Vagina (tissue), 2 donors: Measurements from ENCODE around the gene NMT1. TPM values are rescaled to one million over a fixed set of nuclear protein-coding genes. Genes with fewer than 3 reads are reported as not detected.

ENCODE experiments used
- DNase-seq, 2 donors: peaks; one replicate each; pipeline ENCODE4 v3.0.0-alpha.2; 2017; ENCODE audit errors: extremely low spot score in 2 of 2
- H3K27ac ChIP-seq: fragments of 200-600 bp; sonication (generic); one replicate; pipeline ENCODE4 v1.5.1; 2019
- H3K27me3 ChIP-seq: fragments of 200-600 bp; sonication (generic); one replicate; pipeline ENCODE4 v1.5.1; 2019
- H3K36me3 ChIP-seq, 2 donors: fragments of 200-600 bp; sonication (generic); one replicate each; pipeline ENCODE4 v1.5.1; 2017 to 2019
- H3K4me1 ChIP-seq: fragments of 200-600 bp; sonication (generic); one replicate; pipeline ENCODE4 v1.5.1; 2019
- H3K4me3 ChIP-seq, 2 donors: fragments of 200-600 bp; sonication (generic); 1 replicate in 1 of 2; 2 replicates in 1 of 2; pipeline ENCODE4 v1.5.1; 2016 to 2019
- H3K9me3 ChIP-seq: fragments of 200-600 bp; sonication (generic); one replicate; pipeline ENCODE4 v1.5.1; 2019
- CTCF ChIP-seq, 3 experiments: fragments of 450-650 bp in 2 of 3; fragments of 200-600 bp in 1 of 3; sonication (generic) in 1 of 3; IDR thresholded peaks; one replicate each; pipeline ENCODE4 v1.5.1; 2017 to 2019; ENCODE audit warnings: antibody characterized with exemption in 3 of 3, mild to moderate bottlenecking in 2 of 3, moderate library complexity in 2 of 3
- POLR2A ChIP-seq, 2 donors: fragments of 450-650 bp; IDR thresholded peaks; one replicate each; pipeline ENCODE4 v1.6.1; 2017; ENCODE audit warnings: antibody characterized with exemption in 2 of 2, mild to moderate bottlenecking in 2 of 2, moderate library complexity in 2 of 2
- POLR2AphosphoS5 ChIP-seq, 2 donors: sonication (generic); formaldehyde crosslinking; IDR thresholded peaks; one replicate each; pipeline ENCODE4 v1.9.0; 2017; ENCODE audit warnings: antibody characterized with exemption in 2 of 2, mild to moderate bottlenecking in 2 of 2, low read depth in 1 of 2; ENCODE audit not compliant: insufficient read depth in 1 of 2
- intact Hi-C: fragments of 100-400 bp; cut with DNase I; formaldehyde crosslinking; loops from one replicate; pipeline ENCODE4 v1.15.1; 2023
- total RNA-seq: library from RNA; depleted of rRNA; stranded (reverse); fragments of >200 nt; gene quantifications from one replicate; pipeline ENCODE4 v1.2.3, GENCODE V29; 2016

The NMT1 gene
- total RNA-seq, 1 donor from 2014 or later, result 49.4 TPM

DNA sequence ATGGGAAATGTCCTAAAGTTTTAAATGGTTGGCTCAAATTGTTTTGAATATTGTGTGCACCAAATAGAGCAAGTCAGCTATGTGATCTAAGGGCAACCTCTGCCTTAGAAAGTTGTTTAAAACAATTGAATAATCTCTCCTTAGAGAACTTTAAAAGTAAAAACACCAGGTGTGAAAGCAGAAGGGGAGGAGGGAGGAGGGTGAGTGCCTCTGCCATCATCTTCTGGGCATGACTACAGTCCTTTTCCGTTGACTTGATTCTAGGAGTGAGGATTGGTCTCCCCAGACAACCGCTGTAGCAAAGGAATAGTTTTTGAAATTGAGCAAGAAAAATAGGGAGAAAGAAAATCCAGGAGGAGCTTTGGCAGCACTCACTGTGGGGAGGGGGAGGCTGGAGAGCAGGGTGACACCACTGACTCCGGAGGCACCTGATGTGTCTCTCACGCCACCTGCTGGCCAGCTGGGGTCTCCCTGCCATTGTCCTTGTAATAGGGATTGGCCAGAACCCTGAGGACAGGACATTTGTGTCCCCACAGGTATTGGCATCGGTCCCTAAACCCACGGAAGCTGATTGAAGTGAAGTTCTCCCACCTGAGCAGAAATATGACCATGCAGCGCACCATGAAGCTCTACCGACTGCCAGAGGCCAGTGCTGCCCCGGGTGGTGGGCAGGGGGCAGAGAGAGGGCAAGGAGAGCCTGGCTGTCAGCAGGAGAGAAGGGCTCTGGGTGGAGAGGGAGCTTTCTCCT is 37.9 kb downstream of the NMT1 start:
- DNase-seq, result no peak
- no peaks in the 10 kb centered on the region for H3K27me3 ChIP-seq
- TF ChIP-seq CTCF (IDR thresholded peaks at IDR 0.05) (peak; percentile 85 to 95 (median 90)), POLR2A (IDR thresholded peaks at IDR 0.05) (no peak), POLR2AphosphoS5 (IDR thresholded peaks at IDR 0.05; ENCODE audit: insufficient read depth in 1 of 2, low read depth in 1 of 2) (peak; percentile 42 to 60)
- no peaks in the 10 kb centered on the region for H3K9me3 ChIP-seq
- peaks cover 27% of the 10 kb centered on the region for H3K4me1 ChIP-seq
- intact Hi-C loops, result loop anchor here (5.0 kb wide), 1 partner anchor 47 kb away; the partner anchor contains the start of gene DCAKD
- H3K4me3 ChIP-seq, result no peak overlapping the region
- H3K36me3 ChIP-seq, result peaks cover under 1 to 73% of the 10 kb centered on the region in 2 donors
- H3K27ac ChIP-seq, result peak overlapping the region; percentile 53

- Histone ChIP-seq H3K9me3 (no peaks in the 10 kb centered on the region), H3K4me1 (peaks cover 23% of the 10 kb centered on the region), H3K27ac (peak overlapping the region; percentile 26), H3K27me3 (no peaks in the 10 kb centered on the region), H3K4me3 (no peak overlapping the region), H3K36me3 (peaks cover 4 to 75% of the 10 kb centered on the region in 2 donors)
- TF ChIP-seq CTCF (IDR thresholded peaks at IDR 0.05), result no peak
- no peak for TF ChIP-seq POLR2A (IDR thresholded peaks at IDR 0.05)
- no peak for TF ChIP-seq POLR2AphosphoS5 (IDR thresholded peaks at IDR 0.05; ENCODE audit: insufficient read depth in 1 of 2, low read depth in 1 of 2)
- intact Hi-C loops, result loop anchor here (10.0 kb wide), 1 partner anchor 187 kb away; the partner anchor contains the start of gene GFAP
- no peak for DNase-seq
Measured at GRCh38 chr17:45101546-45101882, 40.4 kb downstream of the NMT1 start.

DNA sequence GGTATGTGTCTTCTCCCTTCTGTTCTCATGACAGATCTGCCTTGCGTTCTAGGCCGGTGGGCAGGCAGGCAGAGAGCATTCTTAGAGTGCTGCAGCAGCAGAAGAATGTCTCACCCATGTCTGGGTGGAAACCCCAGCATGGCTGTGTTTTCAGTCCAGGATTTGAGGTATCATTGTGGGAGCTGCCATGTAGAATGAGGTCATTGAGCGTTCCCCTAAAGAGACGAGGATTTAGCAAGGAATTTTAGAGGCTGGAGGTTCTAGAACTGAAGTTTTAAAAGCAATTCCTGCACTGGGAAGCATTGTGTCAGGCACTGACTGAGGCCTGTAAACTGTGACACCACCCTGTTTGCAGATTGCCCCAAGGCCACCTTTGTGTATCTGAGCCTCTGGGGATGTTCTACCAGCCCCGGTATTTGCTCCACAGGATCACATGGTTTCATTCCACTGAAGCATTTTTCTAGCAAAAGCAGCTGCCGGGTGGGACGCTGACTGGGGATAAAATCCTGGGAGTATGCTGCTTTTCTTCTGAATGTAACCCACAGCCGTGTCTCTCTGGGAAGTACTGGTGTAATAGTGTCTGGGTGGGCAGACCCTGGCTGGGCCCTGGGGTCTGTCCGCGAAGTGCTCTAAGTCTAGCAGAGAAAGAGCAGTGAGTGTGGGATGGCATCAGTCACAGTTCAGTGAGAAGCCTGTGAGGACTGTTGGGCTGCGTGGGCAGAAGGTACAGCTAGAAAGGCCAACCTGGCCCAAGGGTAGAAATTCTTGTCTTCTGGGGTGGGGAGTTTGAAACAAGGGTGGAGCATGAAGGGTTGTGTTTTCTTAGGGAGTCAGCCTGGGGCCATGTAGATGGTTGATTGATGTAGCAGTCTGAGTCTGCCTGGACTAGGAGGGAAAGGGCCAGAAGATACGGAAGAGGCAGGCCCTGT is 41.0 kb downstream of the NMT1 start:
- DNase-seq, result no peak
- Histone ChIP-seq H3K9me3 (no peaks in the 10 kb centered on the region), H3K36me3 (peaks cover 4 to 73% of the 10 kb centered on the region in 2 donors), H3K4me3 (no peak overlapping the region), H3K4me1 (peaks cover 29% of the 10 kb centered on the region), H3K27me3 (no peaks in the 10 kb centered on the region), H3K27ac (peak overlapping the region; percentile 26)
- intact Hi-C loops, result loop anchor here (10.0 kb wide), 1 partner anchor 187 kb away; the partner anchor contains the start of gene GFAP
- TF ChIP-seq POLR2A (IDR thresholded peaks at IDR 0.05), result no peak
- TF ChIP-seq POLR2AphosphoS5 (IDR thresholded peaks at IDR 0.05; ENCODE audit: insufficient read depth in 1 of 2, low read depth in 1 of 2), result no peak
- TF ChIP-seq CTCF (IDR thresholded peaks at IDR 0.05), result no peak

DNA sequence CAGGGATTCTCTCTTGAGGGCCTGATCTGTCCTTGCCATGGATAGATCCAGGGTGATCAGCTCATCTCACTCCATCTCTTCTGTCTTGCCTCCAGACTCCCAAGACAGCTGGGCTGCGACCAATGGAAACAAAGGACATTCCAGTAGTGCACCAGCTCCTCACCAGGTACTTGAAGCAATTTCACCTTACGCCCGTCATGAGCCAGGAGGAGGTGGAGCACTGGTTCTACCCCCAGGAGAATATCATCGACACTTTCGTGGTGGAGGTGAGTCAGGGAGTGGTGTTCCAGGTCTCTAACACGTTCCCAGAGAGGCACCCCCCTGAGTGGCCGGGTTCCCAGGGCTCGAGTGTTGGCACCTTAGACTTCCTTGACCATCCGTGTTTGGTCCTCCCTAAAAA is 41.7 kb downstream of the NMT1 start:
- no peak overlapping the region for H3K4me3 ChIP-seq
- peak overlapping the region; percentile 26 for H3K27ac ChIP-seq
- H3K4me1 ChIP-seq, result peaks cover 35% of the 10 kb centered on the region
- no peaks in the 10 kb centered on the region for H3K9me3 ChIP-seq
- H3K36me3 ChIP-seq, result peaks cover 4 to 73% of the 10 kb centered on the region in 2 donors
- no peak for DNase-seq
- H3K27me3 ChIP-seq, result no peaks in the 10 kb centered on the region
- intact Hi-C loops, result loop anchor here (10.0 kb wide), 1 partner anchor 188 kb away; the partner anchor contains the start of gene GFAP
- TF ChIP-seq CTCF (IDR thresholded peaks at IDR 0.05) (no peak), POLR2AphosphoS5 (IDR thresholded peaks at IDR 0.05; ENCODE audit: insufficient read depth in 1 of 2, low read depth in 1 of 2) (no peak), POLR2A (IDR thresholded peaks at IDR 0.05) (no peak)
